Measurements from ENCODE around the gene CDC27.
"Not testable (repeated sequence)": the region's sequence is repeated elsewhere in the genome, so short reads cannot be mapped to it uniquely, and the experiment has no call there.

CDC27 gene

GRCh38 chr17:47126835-47127234 is 62.3 kb downstream of the CDC27 start:
- DNase-seq = not testable (repeated sequence)

GRCh38 chr17:47123262-47123661 is 65.8 kb downstream of the CDC27 start:
- not testable (repeated sequence) for DNase-seq

DNA sequence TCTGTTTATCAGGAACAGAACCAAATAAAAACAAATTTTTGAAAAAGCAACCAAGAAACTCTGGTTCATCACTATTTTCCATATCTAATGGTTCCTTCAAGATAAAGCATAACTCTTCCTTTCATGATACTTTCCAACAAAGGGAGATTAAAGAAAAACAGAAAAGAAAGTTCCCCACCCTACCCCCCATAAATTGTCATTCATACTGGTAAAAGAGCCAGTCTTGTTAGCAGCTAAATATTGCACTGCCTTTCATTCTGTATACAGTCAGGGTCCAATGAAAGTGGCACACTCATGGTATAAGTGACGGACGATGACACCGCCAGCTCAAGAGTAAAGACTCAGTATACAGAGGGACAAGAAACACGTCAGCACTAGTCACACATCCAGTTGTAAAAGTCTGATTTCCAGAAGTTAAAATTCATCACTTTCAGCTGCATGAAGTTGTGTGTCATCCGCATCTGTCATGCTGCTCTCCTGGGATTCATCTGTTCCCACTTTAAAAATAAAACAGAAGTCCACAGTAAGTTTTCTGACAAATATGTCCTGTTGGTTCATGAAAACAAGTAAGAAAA is 68.5 kb downstream of the CDC27 start:
- no peak for DNase-seq

DNA sequence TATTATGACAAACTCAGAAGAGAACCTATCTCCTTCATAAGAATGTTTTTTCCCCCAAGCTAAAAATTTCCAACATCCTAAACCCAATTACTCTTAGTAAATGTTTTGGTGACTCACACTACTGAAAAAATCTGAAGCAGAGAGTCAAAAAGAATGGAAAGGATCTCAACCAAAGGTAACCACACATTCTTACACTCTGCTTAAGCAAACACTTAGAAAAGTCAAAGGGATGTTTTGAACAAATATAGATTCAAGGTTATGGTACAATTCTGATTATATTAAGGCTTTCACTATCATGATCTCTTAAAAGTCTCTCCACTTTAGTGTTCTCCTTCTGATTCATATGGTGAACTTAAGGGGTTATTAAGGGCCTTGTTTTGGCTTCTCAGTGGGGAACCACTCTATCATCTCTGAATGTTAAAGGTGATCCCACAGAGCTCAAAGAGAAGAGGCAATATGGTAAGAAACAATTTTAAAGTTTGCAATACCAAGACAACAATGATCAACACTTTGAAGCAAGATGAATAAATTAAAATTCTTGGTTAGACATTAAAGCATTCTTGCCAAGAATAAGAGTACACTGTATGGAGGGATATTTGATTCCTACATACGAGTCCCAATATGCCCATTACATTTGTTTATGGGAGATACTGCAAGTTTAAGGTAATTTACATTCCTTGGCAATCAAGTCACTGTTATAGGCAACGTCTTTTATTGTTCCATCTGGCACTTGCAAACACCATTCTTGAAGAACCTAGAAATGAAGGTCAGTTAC is 69.2 kb downstream of the CDC27 start:
- no peak for DNase-seq

- no peak for DNase-seq
Observed at GRCh38 chr17:47117386-47117785, 71.7 kb downstream of the CDC27 start.

GRCh38 chr17:47106130-47106529 is 83.0 kb downstream of the CDC27 start:
- DNase-seq = no peak

DNA sequence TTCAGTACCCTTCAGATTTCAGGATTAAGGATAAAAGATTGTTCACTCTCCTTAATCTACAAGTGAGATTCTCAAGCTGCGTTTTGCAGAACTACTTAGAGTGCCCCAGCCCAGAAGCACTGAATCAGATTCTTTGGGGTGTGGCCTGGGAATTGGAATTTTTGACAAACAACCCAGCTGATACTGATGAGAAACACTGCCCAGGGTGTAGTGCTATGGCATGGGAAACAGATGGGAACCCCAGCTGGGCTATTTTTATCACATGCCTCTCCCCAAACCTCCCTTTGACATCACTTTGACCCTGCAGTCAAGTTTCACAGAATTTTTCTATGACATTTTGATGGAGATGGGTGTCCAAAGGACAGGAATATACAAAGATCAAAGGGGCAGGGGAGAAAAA is 83.8 kb downstream of the CDC27 start:
- DNase-seq = not testable (repeated sequence)

- DNase-seq = no peak
Observed at GRCh38 chr17:47102914-47103313, 86.2 kb downstream of the CDC27 start.

- peak; percentile 55 for DNase-seq
Observed at GRCh38 chr17:47099987-47100711, 88.9 kb downstream of the CDC27 start.

- DNase-seq = no peak
Observed at GRCh38 chr17:47099451-47099986, 89.6 kb downstream of the CDC27 start.

DNA sequence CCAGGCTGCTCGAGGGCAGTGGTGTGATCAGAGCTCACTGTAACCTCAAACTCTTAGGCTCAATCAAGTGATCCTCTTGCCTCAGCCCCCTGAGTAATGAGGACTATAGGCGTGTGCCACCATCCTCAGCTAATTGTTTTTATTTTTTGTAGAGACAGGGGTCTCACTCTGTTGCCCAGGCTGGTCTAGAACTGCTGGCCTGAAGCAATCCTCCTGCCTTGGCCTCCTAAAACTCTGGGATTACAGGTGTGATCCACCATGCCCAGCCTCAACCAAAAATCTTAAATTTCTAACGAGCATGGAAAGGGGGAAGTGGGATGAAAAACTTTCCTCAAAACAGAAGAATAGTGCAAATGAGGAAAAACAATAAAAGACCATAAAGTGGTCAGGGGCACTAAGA is 92.8 kb downstream of the CDC27 start:
- no peak for DNase-seq

- DNase-seq = no peak
Observed at GRCh38 chr17:47095268-47095667, 93.8 kb downstream of the CDC27 start.

DNA sequence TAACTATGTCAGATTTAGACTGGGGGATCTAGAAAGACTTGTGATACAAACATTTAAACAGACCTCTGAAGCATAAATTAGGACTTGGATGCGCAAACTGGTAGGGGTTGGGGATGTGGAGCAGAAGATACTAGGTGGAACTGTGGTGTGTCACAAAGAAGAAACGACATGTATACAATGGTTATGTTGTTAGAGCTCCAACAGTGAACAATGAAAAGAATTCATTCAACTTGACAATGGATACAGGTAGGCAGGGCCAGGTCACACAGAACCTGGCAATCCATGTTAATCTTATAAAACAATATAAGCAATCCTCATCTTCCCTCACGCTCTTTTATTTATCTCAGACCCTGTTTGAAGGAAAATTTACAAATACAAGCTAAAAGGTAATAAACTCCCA is 102.0 kb downstream of the CDC27 start:
- no peak for DNase-seq

DNA sequence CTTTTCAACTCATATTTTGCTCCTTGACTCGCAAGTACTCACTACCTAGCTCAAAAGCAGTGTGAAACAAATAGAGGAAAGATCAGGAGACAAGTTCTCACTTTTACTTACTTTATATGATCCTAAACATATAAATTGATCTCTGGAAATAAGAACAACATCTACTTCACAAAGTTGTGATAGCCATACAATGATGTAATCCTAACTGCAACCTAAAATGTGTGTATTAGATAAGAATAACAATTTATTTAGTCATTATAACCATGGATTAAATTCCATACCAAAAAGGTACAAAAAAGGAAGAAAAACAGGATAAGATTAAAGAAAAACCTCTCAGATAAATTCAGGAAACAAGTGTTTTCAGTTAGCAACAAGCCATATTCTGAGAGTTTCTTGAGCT is 103.4 kb downstream of the CDC27 start:
- DNase-seq = no peak

DNA sequence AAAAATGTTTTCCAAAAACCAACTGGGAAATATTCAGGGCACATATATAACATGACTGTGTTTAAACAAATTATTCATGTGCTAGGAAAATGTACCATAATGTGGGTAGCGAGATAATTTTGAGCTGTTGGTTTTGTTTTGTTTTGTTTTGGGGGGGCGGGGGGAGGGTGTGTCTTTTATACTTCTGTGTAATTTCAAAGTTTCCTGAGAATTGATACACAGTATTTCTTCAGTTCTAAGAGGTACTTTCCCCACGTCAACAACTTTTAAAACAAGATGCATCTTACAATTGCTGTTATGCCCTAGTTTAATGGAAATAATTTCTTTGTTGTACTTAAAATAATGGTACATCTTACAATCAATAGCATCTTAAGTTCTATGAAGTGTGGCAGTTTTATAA is 110.3 kb downstream of the CDC27 start:
- DNase-seq = no peak

DNA sequence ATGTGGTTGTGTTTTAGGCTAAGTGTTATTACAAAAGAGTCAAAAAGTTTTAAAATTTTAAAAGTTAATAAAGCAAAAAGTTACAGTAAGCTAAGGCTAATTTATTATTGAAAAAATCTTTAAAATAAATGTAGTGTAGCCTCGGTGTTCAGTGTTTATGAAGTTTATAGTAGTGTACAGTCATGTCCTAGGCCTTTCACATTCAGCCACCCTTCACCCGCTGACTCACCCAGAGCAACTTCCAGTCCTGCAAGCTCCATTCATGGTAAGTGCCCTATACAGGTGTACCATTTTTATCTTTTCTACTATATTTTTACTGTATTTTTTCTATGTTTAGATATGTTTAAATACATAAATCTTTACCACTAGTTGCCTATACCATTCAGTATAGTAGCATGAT is 111.5 kb downstream of the CDC27 start:
- no peak for DNase-seq

GRCh38 chr17:47076171-47076570 is 112.9 kb downstream of the CDC27 start:
- no peak for DNase-seq

- DNase-seq = not testable (repeated sequence)
Observed at GRCh38 chr17:47074361-47074760, 114.7 kb downstream of the CDC27 start.

GRCh38 chr17:47073629-47074028 is 115.5 kb downstream of the CDC27 start:
- DNase-seq = not testable (repeated sequence)

DNA sequence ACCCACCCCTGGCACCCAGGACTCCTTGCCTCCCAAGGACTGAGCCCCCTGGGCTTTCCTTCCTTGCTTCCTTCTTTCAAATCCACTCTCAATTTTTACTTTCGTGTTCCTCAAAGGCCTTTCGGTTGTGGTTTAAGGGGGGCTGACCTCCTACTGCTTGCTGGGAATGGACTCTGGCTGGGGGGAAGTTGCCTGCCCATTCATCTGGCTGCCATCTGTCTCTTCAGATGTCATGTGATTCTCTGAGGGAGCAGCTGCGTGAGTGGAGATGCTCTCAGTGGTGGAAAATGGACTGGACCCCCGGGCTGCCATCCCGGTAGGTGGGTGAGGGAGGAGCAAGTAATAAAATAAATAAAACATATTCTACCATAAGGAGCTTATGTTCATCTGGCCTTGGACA is 116.2 kb downstream of the CDC27 start:
- DNase-seq = no peak

GRCh38 chr17:47071171-47071570 is 117.9 kb downstream of the CDC27 start:
- not testable (repeated sequence) for DNase-seq

GRCh38 chr17:47070266-47070665 is 118.8 kb downstream of the CDC27 start:
- not testable (repeated sequence) for DNase-seq
